Lung microvascular endothelial cell (primary cell): ENCODE results near the gene PXYLP1. TPM values are rescaled to one million over a fixed set of nuclear protein-coding genes. Genes with fewer than 3 reads are reported as not detected.
"Not testable (repeated sequence)": the region's sequence is repeated elsewhere in the genome, so short reads cannot be mapped to it uniquely, and the experiment has no call there.

ENCODE experiments used
- DNase-seq, 2 donors: peaks; one replicate each; pipeline versions ENCODE4 v3.0.0 to v3.0.0-alpha.2; 2010; ENCODE audit warnings: low read depth in 2 of 2
- total RNA-seq: library from RNA; depleted of rRNA; stranded (reverse); fragments of >200 nt; gene quantifications from 2 replicates; pipeline ENCODE4 v1.2.1, GENCODE V29; 2014

PXYLP1 gene, protein sequence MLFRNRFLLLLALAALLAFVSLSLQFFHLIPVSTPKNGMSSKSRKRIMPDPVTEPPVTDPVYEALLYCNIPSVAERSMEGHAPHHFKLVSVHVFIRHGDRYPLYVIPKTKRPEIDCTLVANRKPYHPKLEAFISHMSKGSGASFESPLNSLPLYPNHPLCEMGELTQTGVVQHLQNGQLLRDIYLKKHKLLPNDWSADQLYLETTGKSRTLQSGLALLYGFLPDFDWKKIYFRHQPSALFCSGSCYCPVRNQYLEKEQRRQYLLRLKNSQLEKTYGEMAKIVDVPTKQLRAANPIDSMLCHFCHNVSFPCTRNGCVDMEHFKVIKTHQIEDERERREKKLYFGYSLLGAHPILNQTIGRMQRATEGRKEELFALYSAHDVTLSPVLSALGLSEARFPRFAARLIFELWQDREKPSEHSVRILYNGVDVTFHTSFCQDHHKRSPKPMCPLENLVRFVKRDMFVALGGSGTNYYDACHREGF
- total RNA-seq: 0.40 and 0.44 TPM in 2 replicates

DNA sequence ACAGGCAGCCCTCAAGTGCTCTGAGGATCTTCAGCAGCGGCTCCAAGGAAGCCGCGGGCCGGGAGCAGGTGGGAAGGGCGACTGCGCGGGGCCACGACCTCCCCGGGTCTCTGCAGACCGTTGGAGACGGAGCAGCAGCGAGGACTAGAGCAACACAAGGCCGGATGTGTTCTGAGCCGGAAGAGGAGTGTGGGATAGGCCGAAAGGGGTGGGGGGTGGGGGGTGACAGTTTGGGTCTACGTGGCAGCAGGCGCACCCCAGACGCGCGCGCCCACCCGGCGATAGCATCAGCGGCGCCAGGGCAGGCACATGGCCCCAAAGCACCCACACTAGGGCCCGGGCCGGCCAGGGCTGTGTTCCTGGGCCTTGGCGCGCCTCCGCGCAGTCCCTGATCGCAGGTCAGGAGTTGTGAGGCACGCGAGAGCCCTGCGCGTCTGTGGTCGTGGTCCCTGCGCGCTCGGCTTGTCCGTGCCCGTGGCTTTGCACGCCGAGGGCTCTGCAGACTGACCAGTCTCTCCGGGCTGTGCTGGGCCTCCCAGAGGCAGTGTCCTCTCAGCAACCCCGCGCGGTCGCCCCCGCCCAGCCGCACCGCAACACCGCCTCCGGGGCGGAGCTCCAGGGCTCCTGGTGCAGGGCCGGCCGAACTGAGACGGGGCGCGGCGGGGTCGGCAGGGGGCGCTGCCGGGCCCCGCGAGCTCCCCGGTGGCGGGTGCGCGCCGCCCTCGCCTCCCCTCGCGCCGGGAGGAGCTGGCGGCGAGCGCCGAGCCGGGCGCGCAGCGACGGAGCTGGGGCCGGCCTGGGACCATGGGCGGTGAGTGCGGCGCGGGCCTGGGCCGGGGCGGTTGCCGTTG is at the start of gene PXYLP1:
PXYLP1 (plus strand) TSS at position 725 of the 851 bp plus-strand sequence. CDS start 28,351 bp downstream, outside the sequence.
- peak; percentile 86 to 89 for DNase-seq

DNA sequence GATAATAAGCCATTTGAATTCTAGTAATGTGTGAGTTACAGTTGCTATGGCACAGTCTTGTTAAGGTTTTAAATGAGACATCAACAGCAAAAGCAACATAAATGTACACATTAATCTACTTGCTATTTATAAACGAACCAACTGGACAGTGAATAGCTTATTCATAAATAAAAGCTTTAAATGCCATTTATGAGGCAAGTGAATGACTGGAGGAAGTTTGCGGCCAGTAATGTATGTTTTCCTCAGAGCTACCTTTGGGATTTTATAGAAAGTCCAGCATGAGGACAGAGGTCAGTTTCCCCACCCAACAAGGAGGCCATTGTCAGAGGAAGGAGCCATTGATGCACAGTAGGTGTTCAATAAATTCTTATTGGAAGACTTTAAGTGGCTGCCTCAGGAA is 48.0 kb upstream of the PXYLP1 start:
- no peak for DNase-seq

DNA sequence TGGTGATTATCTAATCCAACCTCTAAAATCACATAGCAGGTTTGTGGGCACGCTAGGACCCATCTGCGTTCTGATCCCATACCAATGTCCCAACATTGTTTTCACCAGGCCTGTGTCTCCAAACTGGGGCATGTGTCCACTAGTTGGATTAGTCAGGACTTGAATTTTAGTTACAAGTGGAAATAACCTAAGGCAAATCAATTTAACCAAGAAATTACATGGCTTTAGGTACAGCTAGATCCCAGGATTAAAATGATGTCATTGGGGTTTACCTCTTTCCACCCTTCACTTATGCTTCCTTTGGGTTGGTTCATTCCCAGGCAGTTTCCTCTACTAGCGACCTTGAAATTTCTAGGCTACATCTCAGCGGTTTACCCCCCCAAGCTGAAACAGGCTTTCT is 47.2 kb upstream of the PXYLP1 start:
- no peak for DNase-seq

DNA sequence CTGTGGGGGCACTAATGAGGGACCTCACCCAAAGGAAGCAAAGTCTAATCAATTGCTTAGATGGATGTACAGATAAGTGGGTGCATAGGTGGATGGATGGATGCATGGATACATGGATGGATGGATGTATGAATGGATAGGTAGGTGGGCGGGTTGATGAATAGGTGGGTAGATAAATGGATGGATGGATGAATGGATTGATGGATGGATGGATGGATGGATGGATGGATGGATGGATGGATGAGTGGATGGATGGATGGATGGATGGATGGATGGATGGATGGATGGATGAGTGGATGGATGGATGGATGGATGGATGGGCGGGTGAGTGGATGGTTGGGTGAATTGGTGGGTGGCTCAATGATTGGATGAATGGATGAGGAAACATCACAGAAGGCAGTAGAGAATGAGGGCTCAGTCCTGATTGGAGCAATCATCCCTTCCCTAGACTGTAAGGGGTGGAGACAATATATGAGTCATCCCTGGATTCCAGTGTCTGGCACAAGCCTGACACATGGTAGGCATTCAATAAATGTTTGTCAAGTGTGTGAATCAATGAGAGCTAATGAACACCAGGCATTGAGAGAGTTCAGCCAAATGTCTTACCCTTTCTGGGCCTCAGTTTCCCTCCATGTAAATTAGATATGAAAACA is 40.4 kb upstream of the PXYLP1 start:
- peak in 1 of 2 donors; percentile 8 for DNase-seq

DNA sequence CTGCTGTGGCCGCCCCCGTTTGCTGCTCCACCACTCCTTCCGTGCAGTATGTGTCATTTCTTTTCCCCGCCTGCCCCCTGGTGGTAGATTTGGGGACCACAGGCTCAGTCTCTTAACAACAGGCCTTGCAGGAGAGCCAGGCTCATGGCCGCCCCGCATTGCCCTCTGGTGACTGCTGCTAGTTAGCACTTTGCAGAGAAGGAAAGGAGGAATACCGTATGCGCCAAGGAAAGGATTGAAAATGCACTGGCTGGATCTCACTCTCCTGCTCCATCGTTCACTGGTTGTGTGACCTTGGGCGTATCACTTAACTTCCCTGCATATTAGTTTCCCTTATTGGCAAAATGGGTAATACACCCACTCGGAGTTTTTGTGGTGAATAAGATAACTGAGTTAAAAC is 39.3 kb upstream of the PXYLP1 start:
- peak; percentile 92 to 94 for DNase-seq

DNA sequence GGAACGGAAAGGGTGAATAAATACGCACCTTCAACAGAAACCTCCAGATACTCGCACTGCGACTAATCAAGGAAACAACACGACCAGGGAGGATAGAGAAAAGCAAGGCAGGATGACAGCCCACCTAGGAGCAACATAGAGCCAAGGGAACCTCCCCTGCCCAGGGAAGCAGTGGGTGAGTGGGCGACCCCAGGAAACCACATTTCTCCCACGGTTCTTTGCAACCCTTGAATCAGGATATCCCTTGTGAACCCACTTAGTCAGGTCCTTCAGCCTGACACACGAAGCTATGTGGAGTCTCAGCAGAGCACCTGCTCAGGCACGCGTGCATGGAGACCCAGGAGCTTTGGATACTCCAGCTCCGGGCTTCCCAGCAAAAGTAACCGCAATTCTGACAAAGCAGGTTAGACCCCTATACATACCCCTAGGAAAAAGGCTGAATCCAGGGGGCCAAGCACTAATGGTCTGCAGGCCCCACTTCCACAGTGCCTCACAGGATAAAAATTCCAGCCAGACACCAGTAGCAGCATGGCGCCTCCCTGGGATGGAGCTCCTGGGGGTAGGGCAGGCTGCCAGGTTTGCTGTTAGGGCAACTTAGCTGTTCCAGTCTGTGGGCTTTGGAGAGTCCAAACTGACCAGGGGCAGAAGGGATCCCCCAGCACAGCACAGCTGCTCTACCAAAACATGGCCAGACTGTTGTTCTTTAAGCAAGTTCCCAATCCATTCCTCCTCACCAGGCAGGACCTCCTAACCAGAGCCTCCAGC is 38.4 kb upstream of the PXYLP1 start:
- no peak for DNase-seq

DNA sequence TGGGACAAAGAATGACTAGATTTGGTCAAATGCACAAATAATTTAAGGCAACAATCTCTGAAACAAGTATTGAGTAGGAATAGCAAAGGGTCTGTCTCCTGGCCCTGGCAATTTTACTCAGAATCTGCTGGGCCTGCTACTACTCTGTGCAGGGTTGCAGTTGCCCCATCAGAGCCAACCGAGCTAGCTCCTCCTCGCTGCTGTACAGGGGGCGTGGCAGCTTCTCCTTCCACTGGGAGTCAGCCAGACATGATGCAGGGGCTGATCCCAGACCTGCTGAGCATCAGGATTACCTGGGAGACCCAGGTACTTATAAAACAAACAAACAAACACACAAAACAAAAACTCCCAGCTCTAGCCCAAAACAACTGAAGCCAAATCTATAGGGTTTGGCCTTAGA is 30.5 kb upstream of the PXYLP1 start:
- DNase-seq: no peak

DNA sequence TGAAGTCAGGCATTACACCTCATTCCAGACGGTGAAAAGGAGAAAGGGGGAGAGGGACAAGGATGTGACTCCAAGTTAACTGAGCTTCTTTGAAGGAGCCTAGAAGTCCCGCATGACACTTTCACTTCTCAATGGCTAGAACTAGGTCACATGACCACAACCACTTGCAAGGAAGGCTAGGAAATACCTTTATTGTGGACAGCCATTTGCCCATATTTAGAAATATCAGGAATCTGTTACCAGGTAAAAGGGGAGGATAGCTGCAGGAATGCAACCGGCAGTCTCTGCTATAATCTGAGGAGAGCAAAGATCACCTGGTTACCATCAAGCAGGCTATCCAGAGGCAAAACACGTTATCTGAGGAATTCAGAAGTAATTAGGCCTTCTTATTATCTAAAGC is 28.9 kb upstream of the PXYLP1 start:
- no peak for DNase-seq

DNA sequence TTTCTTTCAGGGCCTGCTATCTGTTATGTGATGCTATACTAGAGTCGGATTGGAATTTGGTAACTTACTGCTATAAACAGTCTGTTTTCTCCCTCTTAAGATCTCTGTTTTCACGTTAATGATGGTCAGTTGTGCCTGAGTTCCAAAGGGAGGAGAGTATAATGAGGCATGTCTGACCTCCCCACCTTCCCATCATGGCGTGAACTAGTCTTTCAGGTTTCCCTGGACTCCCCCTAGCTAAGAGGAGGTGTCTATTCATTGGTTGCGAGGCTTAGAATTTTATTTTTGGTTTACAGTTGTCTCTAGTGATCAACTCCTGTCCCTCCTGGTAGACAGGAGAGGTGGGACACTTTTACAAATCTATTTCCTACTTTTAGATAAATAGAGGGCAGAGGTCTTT is 27.8 kb upstream of the PXYLP1 start:
- DNase-seq: no peak

DNA sequence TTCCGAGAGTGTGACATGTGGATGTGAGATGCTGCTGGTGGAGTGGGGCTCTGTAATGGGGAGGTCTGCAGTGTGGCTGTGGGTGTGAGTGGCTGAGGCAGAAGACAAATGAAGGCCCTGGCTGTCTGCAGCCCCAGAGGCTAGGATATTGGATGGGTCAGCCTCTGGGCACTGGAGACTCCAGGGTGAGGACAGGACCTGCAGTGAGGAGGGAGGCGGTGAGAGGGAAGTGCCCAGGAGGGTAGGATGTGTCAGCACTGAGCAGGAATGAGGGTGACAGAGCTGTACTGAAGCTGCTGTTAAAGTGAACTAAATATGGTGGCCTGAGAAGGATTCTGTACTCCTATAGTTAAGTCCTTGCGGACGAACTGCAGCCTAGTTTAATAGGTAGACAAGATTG is 27.3 kb upstream of the PXYLP1 start:
- no peak for DNase-seq

DNA sequence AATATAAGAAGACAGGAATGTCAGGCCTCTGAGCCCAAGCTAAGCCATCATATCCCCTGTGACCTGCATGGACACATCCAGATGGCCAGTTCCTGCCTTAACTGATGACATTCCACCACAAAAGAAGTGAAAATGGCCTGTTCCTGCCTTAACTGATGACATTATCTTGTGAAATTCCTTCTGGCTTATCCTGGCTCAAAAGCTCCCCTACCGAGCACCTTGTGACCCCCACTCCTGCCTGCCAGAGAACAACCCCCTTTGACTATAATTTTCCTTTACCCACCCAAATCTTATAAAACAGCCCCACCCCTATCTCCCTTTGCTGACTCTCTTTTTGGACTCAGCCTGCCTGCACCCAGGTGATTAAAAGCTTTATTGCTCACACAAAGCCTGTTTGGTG is 20.3 kb upstream of the PXYLP1 start:
- DNase-seq: not testable (repeated sequence)

DNA sequence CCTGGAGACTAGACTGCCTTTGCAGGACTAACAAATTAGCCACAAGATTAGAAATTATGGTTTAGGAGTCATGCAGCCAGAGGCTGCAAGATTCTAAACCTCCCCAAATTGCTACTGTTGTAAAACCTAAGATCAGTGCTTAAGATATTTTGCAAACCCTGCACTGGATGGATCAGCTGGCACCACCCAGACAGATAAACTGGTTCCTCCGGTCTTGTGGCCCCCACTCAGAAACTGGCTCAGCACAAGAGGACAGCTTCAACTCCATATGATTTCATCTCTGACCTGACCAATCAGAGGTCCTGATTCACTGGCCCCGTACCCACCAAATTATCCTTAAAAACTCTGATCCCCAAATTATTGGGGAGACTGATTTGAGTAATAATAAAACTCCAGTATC is 19.5 kb upstream of the PXYLP1 start:
- DNase-seq: no peak

DNA sequence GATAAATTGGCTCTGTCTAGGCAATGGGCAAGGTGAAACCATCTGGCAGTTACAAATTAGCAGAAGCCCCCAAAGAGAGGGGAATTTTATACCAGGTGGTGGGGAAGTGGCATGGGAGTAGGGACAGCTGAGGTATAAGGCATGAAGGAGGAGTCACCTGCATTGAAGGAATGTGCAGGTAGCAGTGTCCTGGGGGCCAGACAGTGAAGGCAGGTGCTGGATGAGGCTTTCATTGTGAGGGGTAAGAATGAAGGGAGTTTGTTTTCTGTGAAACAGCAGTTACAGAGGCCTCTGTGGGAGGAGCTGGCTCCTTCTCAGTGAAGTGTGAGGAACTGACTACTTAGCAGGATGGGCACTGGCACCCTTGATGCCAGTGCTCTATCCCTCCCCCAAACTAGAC is 19.1 kb upstream of the PXYLP1 start:
- no peak for DNase-seq

DNA sequence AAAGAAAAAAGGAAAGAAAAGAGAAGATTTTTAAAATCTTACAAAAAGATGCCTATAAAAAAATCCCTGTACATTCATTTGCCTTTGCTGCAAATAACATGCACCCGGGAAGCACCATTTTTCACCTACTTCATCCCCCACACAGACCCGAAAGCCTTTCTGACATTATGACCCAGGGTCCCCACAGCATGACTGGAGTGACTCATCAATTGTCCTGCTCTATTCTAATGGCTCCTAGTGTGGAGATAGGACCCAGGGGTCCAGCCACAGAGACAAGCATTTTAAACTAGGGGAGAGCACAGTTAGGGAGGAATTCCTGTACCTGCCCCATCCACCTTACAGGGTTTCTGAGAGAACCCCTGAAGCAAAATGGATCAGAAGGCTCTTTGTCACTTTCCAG is 14.7 kb upstream of the PXYLP1 start:
- DNase-seq: no peak

DNA sequence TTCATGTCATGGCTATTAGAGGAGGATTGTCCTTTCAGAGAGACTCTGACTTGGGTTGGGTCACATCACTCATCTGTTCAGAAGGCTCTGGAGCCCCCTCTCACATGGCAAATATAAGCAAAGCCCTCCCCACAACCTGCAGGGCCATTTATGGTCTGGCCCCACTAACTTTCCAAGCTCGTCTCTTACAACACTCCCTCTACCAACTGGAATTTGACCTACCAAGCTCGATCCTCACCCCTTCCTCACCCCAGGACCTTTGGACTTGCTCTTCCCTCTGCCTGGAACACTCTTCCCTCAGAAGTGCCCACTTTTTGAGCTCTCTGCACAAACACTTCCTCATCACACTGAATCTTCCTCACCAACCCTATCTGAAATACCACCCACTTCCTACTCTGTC is 14.2 kb upstream of the PXYLP1 start:
- no peak for DNase-seq

DNA sequence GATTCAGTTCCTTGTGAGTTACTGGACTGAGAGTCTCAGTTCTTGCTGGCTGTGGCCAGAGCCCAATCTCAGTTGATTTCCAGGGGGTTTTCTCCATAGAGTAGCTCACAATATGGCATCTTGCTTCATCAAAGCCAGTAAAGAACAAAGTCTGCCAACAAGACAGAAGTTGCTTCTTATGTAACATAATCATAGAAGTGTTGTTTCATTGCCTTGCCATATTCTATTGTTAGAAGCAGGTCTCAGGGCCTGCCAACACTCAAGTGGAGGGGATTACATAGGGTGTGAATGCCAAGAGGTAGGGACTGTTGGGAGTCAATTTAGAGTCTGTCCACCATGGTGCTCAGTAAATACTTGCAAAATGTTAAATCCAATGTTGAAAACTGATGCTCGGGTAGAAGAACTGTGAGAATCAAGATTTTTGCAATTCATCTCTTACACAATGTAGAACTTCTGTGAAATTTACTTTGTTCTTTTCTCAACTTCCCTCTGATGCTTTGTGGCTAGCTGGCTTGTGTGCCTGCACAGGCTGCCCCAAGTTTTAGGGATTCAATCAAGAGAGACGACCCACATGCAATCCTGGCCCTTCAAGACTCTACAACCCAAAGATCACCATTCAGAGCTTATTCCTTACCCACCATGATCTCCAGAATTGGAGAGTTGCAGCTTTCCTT is 13.3 kb upstream of the PXYLP1 start:
- DNase-seq: no peak

DNA sequence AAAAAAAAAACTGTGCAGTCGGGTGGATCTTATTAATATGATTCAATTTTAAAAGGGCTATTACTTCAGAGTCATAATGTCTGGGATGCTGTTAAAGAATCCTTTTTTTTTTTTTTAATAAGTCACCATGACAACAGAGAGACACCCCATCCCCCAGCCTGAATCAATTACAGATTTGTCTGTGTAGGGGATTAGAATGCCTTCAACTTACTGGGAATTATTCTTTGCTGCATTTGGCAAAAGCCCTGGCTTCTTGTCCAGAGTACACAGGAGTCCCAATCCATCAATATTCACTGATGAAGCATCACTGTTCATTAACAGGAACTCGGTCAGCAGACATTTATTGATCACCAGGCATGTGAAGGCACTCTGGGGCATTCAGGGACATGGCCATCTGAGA is 12.7 kb upstream of the PXYLP1 start:
- DNase-seq: no peak

DNA sequence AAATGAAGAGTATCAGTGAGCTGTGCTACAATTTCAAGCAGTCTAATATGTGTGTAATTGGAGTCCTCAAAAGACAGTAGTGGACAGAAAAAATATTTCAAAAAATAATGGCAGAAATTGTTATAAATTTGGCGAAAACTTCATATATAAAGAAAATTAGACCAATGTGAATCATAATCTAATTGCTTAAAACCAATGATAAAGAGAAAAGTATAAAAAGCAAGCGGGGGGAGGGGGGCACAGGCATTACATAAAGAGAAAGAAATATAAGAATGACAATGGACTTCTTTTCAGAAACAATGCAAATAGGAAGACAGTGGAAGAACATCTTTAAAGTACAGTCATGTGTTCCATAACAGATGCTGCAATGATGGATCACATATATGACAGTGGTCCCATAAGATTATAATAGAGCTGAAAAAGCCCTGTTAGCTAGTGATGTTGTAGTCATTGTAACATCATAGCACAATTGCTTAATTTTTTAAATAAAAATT is 7.9 kb upstream of the PXYLP1 start:
- DNase-seq: no peak

DNA sequence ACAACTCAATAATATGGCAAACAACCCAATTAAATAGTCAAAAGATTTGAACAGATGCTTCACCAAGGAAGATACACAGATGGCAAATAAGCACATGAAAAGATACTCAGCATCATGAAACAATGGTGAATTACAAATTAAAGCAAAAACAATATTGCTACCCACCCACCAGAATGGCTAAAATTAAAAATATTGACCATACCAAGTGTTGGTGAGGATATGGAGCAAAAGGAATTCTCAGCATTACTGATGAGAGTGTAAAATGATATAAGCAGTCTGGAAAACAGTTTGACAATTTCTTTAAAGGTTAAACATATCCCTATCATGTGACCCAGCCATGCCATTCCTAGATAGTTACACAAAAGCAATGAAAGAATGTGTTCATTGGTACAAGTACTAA is 5.7 kb upstream of the PXYLP1 start:
- no peak for DNase-seq

DNA sequence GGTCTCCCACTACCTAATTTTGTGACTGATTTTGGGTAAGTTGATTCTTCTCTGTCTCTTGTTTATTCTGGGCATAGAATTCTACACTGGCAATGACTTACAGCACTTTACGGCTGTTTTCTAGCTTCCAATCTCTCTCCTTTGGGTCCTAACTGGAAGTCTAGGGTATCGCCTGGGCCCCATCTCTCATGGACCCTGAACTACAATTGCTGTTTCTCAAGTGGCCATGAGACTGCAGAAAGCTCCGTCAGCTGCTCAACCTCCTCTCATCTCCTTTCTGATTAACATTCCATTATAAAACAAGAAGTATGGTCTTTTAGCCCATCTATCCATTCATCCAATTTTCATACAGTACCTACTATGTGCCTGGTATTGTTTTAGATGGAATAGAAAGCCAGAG is 4.4 kb upstream of the PXYLP1 start:
- no peak for DNase-seq

DNA sequence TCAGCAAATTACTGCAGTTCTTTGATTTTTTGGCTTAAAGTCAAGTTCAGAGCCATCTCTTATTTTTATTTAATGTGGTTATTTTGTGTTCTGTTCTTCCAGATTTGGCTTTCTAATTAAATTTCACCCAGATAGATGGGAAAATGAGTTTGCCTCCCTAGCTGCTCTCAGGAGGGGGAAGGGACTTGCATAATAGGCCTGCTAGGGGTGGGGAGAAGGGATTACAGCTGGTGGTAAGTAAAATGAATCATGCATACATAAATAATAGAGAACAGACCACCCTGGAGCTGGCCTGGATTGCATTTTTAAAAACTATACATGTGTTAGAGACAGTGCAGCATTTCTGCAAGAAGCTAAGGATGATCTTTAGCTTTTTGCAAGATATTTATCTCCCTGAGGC is 3.9 kb upstream of the PXYLP1 start:
- no peak for DNase-seq
